Stimulated activated CD4-positive, alpha-beta T cell treated with anti-CD3 and anti-CD28 coated beads, Interleukin-1b, Interleukin-23, amount 100 ng/mL, for 24 hours (primary cell): ENCODE measurements around the gene KCNK3.

Source experiments
- DNase-seq, 4 experiments: peaks; one replicate each; pipeline ENCODE4 v3.0.0-alpha.2; 2020; ENCODE audit warnings: low read depth in 4 of 4, low spot score in 1 of 4

Gene KCNK3

DNA sequence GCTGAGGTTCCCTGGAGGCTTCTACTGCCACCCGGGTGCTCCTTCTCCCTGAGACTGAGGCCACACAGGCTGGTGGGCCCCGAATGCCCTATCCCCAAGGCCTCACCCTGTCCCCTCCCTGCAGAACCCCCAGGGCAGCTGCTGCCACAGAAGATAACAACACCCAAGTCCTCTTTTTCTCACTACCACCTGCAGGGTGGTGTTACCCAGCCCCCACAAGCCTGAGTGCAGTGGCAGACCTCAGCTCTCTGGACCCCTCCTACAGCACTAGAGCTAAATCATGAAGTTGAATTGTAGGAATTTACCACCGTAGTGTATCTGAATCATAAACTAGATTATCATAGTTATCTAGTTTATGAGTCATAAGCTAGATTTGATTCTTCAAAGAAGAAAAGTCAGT lies 86.0 kb downstream of the KCNK3 start:
- no peak for DNase-seq

DNA sequence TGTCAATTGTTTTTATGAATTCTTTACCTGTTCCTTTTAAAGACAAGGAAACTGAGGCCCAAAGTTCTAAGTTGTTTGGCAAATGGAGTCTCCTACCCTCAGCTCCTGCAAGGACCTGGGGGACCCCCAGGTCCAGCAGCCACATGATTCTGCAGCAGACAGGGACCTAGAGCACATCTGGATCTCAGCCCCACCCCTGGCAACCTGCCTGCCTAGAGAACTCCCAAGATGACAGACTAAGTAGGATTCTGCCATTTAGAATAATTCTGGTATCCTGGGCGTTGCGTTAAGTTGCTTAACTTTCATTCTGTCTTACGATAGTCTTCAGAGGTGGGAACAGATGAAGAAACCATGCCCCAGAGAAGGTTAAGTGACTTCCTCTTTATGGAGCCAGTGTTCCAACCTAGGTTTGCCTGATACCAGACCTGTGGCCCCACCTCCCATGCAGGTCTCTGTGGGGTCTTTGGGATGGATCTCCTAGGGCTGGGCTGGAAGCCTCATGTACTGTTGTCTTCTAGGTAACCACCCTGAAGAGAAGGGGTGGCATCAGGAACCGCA lies 87.8 kb downstream of the KCNK3 start:
- no peak for DNase-seq
